ENCODE measurements around the gene ARPC5L.

DNA sequence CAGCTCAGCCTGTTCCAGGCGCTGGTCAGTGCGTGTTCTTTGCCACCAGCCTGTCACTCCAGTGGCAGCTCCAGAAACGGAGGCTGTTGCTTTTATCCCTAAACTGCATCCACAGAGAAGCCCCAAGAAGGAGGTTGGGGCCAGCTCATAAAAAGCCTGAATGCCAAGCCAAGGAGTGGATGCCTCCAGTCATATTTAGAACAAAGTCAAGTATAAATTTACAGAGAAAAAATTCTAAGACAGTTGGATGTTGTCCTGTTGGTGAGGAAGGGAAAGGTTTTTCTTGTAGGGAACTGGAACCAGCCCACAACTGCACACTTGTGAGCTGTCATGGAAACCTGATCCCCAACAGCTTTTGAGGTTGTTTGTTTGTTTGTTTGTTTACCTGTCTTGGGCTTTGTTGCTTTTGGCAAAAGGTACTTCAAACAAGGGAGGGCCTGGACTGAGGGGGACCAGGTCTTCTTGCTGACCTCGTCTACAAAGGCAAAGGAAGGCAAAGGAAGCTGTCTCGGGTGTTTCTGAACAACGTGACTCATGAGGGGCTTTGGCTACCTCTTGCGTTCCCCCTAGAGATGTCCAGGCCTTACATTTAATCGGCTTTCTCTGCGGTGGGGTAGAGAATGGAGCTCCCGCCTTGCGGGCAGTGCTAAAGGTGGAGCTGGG lies 48.3 kb upstream of the ARPC5L start:
- TF ChIP-seq, protein P1, sequence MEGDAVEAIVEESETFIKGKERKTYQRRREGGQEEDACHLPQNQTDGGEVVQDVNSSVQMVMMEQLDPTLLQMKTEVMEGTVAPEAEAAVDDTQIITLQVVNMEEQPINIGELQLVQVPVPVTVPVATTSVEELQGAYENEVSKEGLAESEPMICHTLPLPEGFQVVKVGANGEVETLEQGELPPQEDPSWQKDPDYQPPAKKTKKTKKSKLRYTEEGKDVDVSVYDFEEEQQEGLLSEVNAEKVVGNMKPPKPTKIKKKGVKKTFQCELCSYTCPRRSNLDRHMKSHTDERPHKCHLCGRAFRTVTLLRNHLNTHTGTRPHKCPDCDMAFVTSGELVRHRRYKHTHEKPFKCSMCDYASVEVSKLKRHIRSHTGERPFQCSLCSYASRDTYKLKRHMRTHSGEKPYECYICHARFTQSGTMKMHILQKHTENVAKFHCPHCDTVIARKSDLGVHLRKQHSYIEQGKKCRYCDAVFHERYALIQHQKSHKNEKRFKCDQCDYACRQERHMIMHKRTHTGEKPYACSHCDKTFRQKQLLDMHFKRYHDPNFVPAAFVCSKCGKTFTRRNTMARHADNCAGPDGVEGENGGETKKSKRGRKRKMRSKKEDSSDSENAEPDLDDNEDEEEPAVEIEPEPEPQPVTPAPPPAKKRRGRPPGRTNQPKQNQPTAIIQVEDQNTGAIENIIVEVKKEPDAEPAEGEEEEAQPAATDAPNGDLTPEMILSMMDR (conservative IDR thresholded peaks at IDR 0.05; ENCODE audit: low read depth in 2 of 2), result no peak
- TF ChIP-seq CREB1 (CRISPR knock-in tag; IDR thresholded peaks at IDR 0.05; ENCODE audit: low read depth) (no peak), EZH2 (IDR thresholded peaks at IDR 0.05; ENCODE audit: low read depth, unreplicated experiment) (no peak), EZH2phosphoT487 (IDR thresholded peaks at IDR 0.05; ENCODE audit: unreplicated experiment) (no peak), POLR2AphosphoS5 (IDR thresholded peaks at IDR 0.05; ENCODE audit: low read depth) (no peak), NANOG (IDR thresholded peaks at IDR 0.05; ENCODE audit: borderline replicate concordance) (no peak), JUNB (IDR thresholded peaks at IDR 0.05; ENCODE audit: unreplicated experiment) (no peak), ZNF331 (CRISPR knock-in tag; IDR thresholded peaks at IDR 0.05; ENCODE audit: low read depth) (no peak), ZNF114 (CRISPR knock-in tag; IDR thresholded peaks at IDR 0.05) (no peak), STAT1 (IDR thresholded peaks at IDR 0.05; ENCODE audit: unreplicated experiment) (no peak)
- TF ChIP-seq, protein P2, sequence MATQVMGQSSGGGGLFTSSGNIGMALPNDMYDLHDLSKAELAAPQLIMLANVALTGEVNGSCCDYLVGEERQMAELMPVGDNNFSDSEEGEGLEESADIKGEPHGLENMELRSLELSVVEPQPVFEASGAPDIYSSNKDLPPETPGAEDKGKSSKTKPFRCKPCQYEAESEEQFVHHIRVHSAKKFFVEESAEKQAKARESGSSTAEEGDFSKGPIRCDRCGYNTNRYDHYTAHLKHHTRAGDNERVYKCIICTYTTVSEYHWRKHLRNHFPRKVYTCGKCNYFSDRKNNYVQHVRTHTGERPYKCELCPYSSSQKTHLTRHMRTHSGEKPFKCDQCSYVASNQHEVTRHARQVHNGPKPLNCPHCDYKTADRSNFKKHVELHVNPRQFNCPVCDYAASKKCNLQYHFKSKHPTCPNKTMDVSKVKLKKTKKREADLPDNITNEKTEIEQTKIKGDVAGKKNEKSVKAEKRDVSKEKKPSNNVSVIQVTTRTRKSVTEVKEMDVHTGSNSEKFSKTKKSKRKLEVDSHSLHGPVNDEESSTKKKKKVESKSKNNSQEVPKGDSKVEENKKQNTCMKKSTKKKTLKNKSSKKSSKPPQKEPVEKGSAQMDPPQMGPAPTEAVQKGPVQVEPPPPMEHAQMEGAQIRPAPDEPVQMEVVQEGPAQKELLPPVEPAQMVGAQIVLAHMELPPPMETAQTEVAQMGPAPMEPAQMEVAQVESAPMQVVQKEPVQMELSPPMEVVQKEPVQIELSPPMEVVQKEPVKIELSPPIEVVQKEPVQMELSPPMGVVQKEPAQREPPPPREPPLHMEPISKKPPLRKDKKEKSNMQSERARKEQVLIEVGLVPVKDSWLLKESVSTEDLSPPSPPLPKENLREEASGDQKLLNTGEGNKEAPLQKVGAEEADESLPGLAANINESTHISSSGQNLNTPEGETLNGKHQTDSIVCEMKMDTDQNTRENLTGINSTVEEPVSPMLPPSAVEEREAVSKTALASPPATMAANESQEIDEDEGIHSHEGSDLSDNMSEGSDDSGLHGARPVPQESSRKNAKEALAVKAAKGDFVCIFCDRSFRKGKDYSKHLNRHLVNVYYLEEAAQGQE (IDR thresholded peaks at IDR 0.05; ENCODE audit: unreplicated experiment), result no peak
- TF ChIP-seq, protein P3, sequence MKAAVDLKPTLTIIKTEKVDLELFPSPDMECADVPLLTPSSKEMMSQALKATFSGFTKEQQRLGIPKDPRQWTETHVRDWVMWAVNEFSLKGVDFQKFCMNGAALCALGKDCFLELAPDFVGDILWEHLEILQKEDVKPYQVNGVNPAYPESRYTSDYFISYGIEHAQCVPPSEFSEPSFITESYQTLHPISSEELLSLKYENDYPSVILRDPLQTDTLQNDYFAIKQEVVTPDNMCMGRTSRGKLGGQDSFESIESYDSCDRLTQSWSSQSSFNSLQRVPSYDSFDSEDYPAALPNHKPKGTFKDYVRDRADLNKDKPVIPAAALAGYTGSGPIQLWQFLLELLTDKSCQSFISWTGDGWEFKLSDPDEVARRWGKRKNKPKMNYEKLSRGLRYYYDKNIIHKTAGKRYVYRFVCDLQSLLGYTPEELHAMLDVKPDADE (IDR thresholded peaks at IDR 0.05), result no peak
- TF ChIP-seq, protein P4, sequence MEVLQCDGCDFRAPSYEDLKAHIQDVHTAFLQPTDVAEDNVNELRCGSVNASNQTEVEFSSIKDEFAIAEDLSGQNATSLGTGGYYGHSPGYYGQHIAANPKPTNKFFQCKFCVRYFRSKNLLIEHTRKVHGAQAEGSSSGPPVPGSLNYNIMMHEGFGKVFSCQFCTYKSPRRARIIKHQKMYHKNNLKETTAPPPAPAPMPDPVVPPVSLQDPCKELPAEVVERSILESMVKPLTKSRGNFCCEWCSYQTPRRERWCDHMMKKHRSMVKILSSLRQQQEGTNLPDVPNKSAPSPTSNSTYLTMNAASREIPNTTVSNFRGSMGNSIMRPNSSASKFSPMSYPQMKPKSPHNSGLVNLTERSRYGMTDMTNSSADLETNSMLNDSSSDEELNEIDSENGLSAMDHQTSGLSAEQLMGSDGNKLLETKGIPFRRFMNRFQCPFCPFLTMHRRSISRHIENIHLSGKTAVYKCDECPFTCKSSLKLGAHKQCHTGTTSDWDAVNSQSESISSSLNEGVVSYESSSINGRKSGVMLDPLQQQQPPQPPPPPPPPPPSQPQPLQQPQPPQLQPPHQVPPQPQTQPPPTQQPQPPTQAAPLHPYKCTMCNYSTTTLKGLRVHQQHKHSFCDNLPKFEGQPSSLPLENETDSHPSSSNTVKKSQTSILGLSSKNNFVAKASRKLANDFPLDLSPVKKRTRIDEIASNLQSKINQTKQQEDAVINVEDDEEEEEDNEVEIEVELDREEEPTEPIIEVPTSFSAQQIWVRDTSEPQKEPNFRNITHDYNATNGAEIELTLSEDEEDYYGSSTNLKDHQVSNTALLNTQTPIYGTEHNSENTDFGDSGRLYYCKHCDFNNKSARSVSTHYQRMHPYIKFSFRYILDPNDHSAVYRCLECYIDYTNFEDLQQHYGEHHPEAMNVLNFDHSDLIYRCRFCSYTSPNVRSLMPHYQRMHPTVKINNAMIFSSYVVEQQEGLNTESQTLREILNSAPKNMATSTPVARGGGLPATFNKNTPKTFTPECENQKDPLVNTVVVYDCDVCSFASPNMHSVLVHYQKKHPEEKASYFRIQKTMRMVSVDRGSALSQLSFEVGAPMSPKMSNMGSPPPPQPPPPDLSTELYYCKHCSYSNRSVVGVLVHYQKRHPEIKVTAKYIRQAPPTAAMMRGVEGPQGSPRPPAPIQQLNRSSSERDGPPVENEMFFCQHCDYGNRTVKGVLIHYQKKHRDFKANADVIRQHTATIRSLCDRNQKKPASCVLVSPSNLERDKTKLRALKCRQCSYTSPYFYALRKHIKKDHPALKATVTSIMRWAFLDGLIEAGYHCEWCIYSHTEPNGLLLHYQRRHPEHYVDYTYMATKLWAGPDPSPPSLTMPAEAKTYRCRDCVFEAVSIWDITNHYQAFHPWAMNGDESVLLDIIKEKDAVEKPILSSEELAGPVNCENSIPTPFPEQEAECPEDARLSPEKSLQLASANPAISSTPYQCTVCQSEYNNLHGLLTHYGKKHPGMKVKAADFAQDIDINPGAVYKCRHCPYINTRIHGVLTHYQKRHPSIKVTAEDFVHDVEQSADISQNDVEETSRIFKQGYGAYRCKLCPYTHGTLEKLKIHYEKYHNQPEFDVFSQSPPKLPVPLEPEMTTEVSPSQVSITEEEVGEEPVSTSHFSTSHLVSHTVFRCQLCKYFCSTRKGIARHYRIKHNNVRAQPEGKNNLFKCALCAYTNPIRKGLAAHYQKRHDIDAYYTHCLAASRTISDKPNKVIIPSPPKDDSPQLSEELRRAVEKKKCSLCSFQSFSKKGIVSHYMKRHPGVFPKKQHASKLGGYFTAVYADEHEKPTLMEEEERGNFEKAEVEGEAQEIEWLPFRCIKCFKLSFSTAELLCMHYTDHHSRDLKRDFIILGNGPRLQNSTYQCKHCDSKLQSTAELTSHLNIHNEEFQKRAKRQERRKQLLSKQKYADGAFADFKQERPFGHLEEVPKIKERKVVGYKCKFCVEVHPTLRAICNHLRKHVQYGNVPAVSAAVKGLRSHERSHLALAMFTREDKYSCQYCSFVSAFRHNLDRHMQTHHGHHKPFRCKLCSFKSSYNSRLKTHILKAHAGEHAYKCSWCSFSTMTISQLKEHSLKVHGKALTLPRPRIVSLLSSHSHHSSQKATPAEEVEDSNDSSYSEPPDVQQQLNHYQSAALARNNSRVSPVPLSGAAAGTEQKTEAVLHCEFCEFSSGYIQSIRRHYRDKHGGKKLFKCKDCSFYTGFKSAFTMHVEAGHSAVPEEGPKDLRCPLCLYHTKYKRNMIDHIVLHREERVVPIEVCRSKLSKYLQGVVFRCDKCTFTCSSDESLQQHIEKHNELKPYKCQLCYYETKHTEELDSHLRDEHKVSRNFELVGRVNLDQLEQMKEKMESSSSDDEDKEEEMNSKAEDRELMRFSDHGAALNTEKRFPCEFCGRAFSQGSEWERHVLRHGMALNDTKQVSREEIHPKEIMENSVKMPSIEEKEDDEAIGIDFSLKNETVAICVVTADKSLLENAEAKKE (CRISPR knock-in tag; IDR thresholded peaks at IDR 0.05), result no peak

All from GM23338 (cell line).